ENCODE measurements around the gene OR2S2. TPM values are rescaled to one million over a fixed set of nuclear protein-coding genes. Genes with fewer than 3 reads are reported as not detected.
"Not testable (repeated sequence)": the region's sequence is repeated elsewhere in the genome, so short reads cannot be mapped to it uniquely, and the experiment has no call there.

The OR2S2 gene
- total RNA-seq, 1 experiment from 2014 or later, result not detected

- H3K4me3 ChIP-seq (ENCODE audit: low read depth in 2 of 2, low read length in 2 of 2), result no peak overlapping the region
- no peaks in the 10 kb centered on the region for H3K9me3 ChIP-seq (ENCODE audit: control insufficient read depth, insufficient read depth, low read depth, low read length)
- no peaks in the 10 kb centered on the region for H3K27me3 ChIP-seq (ENCODE audit: control insufficient read depth, insufficient read depth, low read length)
- intact Hi-C loops (cut with micrococcal nuclease; ENCODE audit: unreplicated experiment) (no loop called here), in situ Hi-C loops (cut with HindIII; ENCODE audit: low pct_unique_long_range_greater_than_20kb, low sequenced_read_pairs) (no loop called here)
- ATAC-seq (no peak), DNase-seq (ENCODE audit: low read depth, low spot score) (no peak)
- no peaks in the 10 kb centered on the region for H3K36me3 ChIP-seq (ENCODE audit: control insufficient read depth, insufficient read depth, low read length)
- H3K4me1 ChIP-seq (ENCODE audit: control insufficient read depth, insufficient read depth, low read length), result peaks cover 9% of the 10 kb centered on the region; the same call in 1 of the 2 replicates
- TF ChIP-seq TCF7L2 (IDR thresholded peaks at IDR 0.05; ENCODE audit: low read depth, low read length) (no peak), SIN3A (IDR thresholded peaks at IDR 0.05; ENCODE audit: borderline replicate concordance, insufficient read depth, low read depth, low read length) (no peak), REST (IDR thresholded peaks at IDR 0.05; ENCODE audit: insufficient read depth in 1 of 2, low read depth in 2 of 2, low read length in 1 of 2) (no peak), POLR2AphosphoS5 (IDR thresholded peaks at IDR 0.05; ENCODE audit: low read depth, low read length) (no peak), CTCF (IDR thresholded peaks at IDR 0.05) (no peak)
- CTCF ChIA-PET, result no interaction called here
- POLR2A ChIA-PET, result no interaction called here
- BruUV-seq (replicated peaks), result no TSS peak
- no peak overlapping the region for H3K27ac ChIP-seq (ENCODE audit: low read length)
Observed at GRCh38 chr9:35915681-35916294, 42.2 kb downstream of the OR2S2 start.

- peak; percentile 71 for ATAC-seq
Observed at GRCh38 chr9:35914301-35914807, 43.6 kb downstream of the OR2S2 start.

GRCh38 chr9:35913429-35913828 is 44.5 kb downstream of the OR2S2 start:
- H3K36me3 ChIP-seq (ENCODE audit: control insufficient read depth, insufficient read depth, low read length); H3K9me3 ChIP-seq (ENCODE audit: control insufficient read depth, insufficient read depth, low read depth, low read length); CTCF ChIA-PET; BruUV-seq (replicated peaks); DNase-seq (ENCODE audit: low read depth, low spot score); intact Hi-C loops (cut with micrococcal nuclease; ENCODE audit: unreplicated experiment); H3K4me3 ChIP-seq (ENCODE audit: low read depth in 2 of 2, low read length in 2 of 2); H3K27ac ChIP-seq (ENCODE audit: low read length); H3K27me3 ChIP-seq (ENCODE audit: control insufficient read depth, insufficient read depth, low read length); ATAC-seq; POLR2A ChIA-PET; in situ Hi-C loops (cut with HindIII; ENCODE audit: low pct_unique_long_range_greater_than_20kb, low sequenced_read_pairs): not testable (repeated sequence)
- peaks cover 27% of the 10 kb centered on the region for H3K4me1 ChIP-seq (ENCODE audit: control insufficient read depth, insufficient read depth, low read length)

More at GRCh38 chr9:35914301-35914807, 43.6 kb downstream of the OR2S2 start:
- intact Hi-C loops (cut with micrococcal nuclease; ENCODE audit: unreplicated experiment) (no loop called here), in situ Hi-C loops (cut with HindIII; ENCODE audit: low pct_unique_long_range_greater_than_20kb, low sequenced_read_pairs) (no loop called here)
- H3K27ac ChIP-seq (ENCODE audit: low read length), result no peak overlapping the region
- peaks cover 18% of the 10 kb centered on the region for H3K4me1 ChIP-seq (ENCODE audit: control insufficient read depth, insufficient read depth, low read length)
- no peaks in the 10 kb centered on the region for H3K36me3 ChIP-seq (ENCODE audit: control insufficient read depth, insufficient read depth, low read length)
- no peaks in the 10 kb centered on the region for H3K9me3 ChIP-seq (ENCODE audit: control insufficient read depth, insufficient read depth, low read depth, low read length)
- H3K4me3 ChIP-seq (ENCODE audit: low read depth in 2 of 2, low read length in 2 of 2), result no peak overlapping the region
- CTCF ChIA-PET, result no interaction called here
- no peaks in the 10 kb centered on the region for H3K27me3 ChIP-seq (ENCODE audit: control insufficient read depth, insufficient read depth, low read length)
- no peak for DNase-seq (ENCODE audit: low read depth, low spot score)
- TF ChIP-seq CTCF (IDR thresholded peaks at IDR 0.05) (no peak), POLR2AphosphoS5 (IDR thresholded peaks at IDR 0.05; ENCODE audit: low read depth, low read length) (no peak)
- POLR2A ChIA-PET, result no interaction called here
- no TSS peak for BruUV-seq (replicated peaks)
